Measurements from ENCODE around the gene TCTN3.
"Not testable (repeated sequence)": the region's sequence is repeated elsewhere in the genome, so short reads cannot be mapped to it uniquely, and the experiment has no call there.

The TCTN3 gene

DNA sequence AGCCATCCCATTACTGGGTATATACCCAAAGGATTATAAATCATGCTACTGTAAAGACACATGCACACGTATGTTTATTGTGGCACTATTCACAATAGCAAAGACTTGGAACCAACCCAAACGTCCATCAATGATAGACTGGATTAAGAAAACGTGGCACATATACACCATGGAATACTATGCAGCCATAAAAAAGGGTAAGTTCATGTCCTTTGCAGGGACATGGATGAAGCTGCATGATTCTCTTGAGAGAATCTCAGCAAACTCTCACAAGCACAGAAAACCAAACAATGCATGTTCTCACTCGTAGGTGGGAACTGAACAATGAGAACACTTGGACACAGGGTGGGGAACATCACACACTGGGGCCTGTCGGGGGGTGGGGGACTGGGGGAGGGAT, 73.3 kb downstream of the TCTN3 start:
- DNase-seq, result not testable (repeated sequence)

DNA sequence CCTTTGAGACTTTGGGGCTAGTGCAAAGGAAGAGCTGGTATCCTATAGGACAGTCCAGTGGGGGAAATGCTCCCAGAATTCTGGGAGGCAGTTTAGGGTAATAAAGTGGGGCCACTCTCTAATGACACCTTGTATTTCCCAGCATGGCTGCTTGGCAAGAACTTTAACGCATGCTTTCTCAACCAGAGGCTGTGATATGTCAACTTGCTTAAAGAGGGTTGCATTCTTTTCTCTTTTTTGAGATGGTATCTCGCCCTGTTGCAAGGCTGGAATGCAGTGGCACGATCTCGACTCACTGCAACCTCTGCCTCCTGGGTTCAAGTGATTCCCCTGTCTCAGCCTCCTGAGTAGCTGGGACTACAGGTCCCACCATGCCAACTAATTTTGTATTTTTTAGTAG, 75.6 kb downstream of the TCTN3 start:
- no peak for DNase-seq

DNA sequence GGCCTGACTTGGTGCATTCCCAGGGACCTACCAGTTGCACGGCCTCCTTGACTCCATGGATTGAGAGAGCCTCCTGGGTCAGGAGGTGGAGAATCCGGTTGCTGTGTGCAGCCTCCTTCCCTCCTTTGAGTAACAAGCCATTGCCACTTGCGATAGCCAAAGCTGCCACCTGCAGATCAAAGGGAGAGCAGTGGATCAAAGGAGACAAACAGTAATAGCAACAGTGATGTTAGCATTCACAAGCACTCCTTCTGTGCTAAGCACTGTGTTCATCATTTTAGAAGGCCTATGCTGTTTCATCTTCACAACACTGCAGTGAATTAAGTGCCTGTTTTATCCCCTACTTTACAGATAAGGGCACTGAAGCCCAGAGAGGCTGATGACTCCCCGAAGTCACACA, 77.3 kb downstream of the TCTN3 start:
- no peak for DNase-seq

All from stimulated activated CD4-positive, alpha-beta T cell treated with anti-CD3 and anti-CD28 coated beads, Interleukin-1b, Interleukin-23, amount 100 ng/mL, for 48 hours (primary cell).